Measurements from ENCODE around the gene INTS15.

INTS15 gene

DNA sequence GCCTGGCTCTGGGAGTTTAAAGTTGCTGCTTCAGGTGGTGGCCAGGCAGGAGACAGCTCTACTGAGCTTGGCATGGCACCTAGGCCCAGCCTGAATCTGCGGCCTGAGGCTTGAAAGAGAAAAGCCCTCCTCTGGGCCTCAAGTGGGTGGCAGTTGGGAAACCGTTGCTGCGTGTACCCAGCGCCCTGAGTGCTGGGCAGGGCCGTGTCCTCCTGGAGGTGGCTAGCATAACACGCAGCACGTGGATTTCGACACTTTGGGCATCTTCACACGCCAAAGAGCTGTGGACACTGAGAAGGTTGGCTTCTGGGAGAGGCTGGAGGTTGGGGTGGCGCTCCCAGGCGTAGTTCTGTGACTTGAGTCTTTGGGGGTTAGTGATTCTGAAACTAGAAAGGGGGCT is 49.8 kb downstream of the INTS15 start:
- TF ChIP-seq, protein P1, sequence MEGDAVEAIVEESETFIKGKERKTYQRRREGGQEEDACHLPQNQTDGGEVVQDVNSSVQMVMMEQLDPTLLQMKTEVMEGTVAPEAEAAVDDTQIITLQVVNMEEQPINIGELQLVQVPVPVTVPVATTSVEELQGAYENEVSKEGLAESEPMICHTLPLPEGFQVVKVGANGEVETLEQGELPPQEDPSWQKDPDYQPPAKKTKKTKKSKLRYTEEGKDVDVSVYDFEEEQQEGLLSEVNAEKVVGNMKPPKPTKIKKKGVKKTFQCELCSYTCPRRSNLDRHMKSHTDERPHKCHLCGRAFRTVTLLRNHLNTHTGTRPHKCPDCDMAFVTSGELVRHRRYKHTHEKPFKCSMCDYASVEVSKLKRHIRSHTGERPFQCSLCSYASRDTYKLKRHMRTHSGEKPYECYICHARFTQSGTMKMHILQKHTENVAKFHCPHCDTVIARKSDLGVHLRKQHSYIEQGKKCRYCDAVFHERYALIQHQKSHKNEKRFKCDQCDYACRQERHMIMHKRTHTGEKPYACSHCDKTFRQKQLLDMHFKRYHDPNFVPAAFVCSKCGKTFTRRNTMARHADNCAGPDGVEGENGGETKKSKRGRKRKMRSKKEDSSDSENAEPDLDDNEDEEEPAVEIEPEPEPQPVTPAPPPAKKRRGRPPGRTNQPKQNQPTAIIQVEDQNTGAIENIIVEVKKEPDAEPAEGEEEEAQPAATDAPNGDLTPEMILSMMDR (IDR thresholded peaks at IDR 0.05; ENCODE audit: insufficient read depth, low read depth, low read length, missing control alignments), result no peak
- no peak for DNase-seq (ENCODE audit: low read depth)
- no peak overlapping the region for H3K4me3 ChIP-seq (ENCODE audit: low read length)

DNA sequence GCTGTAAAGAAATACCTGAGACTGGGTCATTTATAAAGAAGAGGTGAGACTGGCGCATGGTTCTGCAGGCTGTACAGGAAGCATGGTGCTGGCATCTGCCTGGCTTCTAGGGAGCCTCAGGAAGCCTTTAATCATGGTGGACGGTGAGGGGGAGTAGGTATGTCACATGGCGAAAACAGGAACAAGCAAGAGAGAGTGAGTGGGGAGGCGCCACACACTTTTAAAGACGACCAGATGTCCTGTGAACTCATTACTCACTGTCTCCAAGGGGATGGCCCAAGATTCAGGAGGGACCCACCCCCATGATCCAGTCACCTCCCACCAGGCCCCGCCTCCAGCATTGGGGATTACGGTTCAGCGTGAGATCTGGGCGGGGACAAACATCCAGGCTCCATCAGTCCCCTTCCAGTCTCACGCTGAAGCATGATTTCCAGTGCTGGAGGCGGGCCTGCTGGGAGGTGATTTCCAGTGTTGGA is 50.5 kb downstream of the INTS15 start:
- TF ChIP-seq, protein P1 (IDR thresholded peaks at IDR 0.05; ENCODE audit: insufficient read depth, low read depth, low read length, missing control alignments), result no peak
- DNase-seq (ENCODE audit: low read depth), result peak; percentile 68

GRCh38 chr7:6641305-6642035 is 51.6 kb downstream of the INTS15 start:
- TF ChIP-seq, protein P1 (IDR thresholded peaks at IDR 0.05; ENCODE audit: insufficient read depth, low read depth, low read length, missing control alignments), result no peak
- H3K4me3 ChIP-seq (ENCODE audit: low read length), result no peak overlapping the region
- no peak for DNase-seq (ENCODE audit: low read depth)

More for the DNA sequence above, 50.5 kb downstream of the INTS15 start:
- H3K4me3 ChIP-seq (ENCODE audit: low read length), result no peak overlapping the region

DNA sequence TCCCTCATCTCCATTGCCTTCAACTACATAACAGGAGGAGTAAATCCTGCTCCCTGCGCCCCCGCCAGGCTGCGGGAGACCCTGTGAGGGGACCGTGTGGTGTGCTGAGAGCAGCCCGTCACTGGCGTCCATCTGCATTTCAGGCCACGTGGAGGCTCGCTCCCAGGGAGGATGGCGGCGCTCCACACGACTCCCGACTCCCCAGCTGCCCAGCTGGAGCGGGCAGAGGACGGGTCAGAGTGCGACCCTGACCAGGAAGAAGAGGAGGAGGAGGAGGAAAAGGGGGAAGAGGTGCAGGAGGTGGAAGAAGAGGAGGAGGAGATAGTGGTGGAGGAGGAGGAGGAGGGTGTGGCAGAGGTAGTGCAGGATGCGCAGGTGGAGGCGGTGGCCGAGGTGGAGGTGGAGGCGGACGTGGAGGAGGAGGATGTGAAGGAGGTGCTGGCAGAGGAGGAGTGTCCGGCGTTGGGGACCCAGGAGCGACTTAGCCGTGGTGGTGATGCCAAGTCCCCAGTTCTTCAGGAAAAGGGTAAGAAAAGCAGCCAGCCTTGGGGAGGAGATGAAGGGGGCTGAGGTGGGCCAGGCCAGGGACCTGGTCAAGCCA is 52.5 kb downstream of the INTS15 start:
- H3K4me3 ChIP-seq (ENCODE audit: low read length), result no peak overlapping the region
- no peak for DNase-seq (ENCODE audit: low read depth)
- TF ChIP-seq, protein P1 (IDR thresholded peaks at IDR 0.05; ENCODE audit: insufficient read depth, low read depth, low read length, missing control alignments), result no peak

GRCh38 chr7:6642861-6643640 is 53.2 kb downstream of the INTS15 start:
- no peak overlapping the region for H3K4me3 ChIP-seq (ENCODE audit: low read length)
- TF ChIP-seq, protein P1 (IDR thresholded peaks at IDR 0.05; ENCODE audit: insufficient read depth, low read depth, low read length, missing control alignments), result no peak
- DNase-seq (ENCODE audit: low read depth), result no peak

GRCh38 chr7:6643915-6644625 is 54.2 kb downstream of the INTS15 start:
- TF ChIP-seq, protein P1 (IDR thresholded peaks at IDR 0.05; ENCODE audit: insufficient read depth, low read depth, low read length, missing control alignments), result no peak
- no peak for DNase-seq (ENCODE audit: low read depth)
- H3K4me3 ChIP-seq (ENCODE audit: low read length), result no peak overlapping the region

Measured in epithelial cell of esophagus (primary cell).